Stimulated activated CD4-positive, alpha-beta T cell treated with anti-CD3 and anti-CD28 coated beads, Interleukin-1b, Interleukin-23, amount 100 ng/mL, for 1 hour (primary cell): ENCODE measurements around the gene GTF3C5.
"Not testable (repeated sequence)": the region's sequence is repeated elsewhere in the genome, so short reads cannot be mapped to it uniquely, and the experiment has no call there.

Experiments used
- DNase-seq, 2 donors: peaks; one replicate each; pipeline ENCODE4 v3.0.0-alpha.2; 2020; ENCODE audit warnings: low read depth in 2 of 2

The GTF3C5 gene, protein sequence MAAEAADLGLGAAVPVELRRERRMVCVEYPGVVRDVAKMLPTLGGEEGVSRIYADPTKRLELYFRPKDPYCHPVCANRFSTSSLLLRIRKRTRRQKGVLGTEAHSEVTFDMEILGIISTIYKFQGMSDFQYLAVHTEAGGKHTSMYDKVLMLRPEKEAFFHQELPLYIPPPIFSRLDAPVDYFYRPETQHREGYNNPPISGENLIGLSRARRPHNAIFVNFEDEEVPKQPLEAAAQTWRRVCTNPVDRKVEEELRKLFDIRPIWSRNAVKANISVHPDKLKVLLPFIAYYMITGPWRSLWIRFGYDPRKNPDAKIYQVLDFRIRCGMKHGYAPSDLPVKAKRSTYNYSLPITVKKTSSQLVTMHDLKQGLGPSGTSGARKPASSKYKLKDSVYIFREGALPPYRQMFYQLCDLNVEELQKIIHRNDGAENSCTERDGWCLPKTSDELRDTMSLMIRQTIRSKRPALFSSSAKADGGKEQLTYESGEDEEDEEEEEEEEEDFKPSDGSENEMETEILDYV

DNA sequence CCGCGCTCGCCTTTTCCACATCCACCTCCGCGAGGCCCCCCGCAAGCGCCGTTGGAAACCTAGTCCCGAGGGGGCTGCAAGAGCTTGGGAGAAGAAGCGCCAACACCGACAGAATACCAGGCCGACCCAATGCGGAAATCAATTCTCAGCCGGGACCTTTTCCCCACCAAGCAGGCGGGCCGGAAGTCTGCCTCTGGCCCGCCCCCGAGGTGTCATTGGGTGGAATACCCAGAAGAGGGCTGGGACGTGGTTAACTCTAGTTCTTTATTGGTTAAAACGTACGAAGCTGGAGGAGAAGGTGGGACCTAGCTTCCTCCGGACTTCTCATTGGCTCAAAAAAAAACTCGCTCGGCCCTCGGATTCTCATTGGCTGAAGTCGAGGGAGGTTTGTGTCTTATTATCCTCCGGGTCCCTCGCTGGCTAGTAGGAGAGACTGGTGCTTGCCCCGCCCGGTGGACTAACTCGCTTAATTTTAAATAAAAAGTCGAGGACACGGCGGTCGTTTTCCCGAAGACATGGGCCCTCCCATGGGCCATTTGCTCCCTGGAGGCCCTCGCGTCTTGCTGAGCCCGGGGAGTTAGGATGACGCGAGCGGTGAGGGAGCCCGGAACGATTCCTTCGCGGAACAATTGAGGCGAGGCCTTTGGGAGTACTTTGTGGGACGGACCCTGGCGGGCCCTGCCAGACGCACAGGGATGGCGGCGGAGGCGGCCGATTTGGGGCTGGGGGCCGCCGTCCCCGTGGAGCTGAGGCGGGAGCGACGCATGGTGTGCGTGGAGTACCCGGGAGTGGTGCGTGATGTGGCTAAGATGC lies at the start of gene GTF3C5:
GTF3C5 (plus strand) TSS at position 681 of the 813 bp plus-strand sequence; CDS start at position 696, 15 bp downstream.
- peak; percentile 74 to 77 for DNase-seq

DNA sequence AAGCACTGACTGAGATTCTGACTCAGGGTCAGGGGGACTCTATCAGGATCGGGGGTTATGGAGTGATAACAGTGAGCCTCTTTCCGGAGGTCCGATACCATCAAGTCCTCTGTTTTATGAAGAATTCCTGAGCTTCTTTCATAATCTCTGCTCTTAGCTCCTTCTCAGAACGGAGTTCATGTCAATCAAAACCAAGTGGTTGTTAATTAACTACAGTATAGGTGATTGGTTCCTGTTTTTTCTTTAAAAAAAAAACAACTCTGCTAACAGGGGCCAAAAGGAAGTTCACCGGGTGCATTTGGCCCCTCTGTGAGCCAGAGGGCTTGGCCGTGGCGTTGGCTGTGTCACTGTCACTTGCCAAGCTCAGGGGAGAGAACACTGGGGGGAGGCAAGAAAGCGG lies 48.3 kb upstream of the GTF3C5 start:
- no peak for DNase-seq

GRCh38 chr9:132983491-132984201 lies 47.2 kb upstream of the GTF3C5 start:
- no peak for DNase-seq

- DNase-seq, result no peak
Measured at GRCh38 chr9:132984202-132985070, 46.4 kb upstream of the GTF3C5 start.

DNA sequence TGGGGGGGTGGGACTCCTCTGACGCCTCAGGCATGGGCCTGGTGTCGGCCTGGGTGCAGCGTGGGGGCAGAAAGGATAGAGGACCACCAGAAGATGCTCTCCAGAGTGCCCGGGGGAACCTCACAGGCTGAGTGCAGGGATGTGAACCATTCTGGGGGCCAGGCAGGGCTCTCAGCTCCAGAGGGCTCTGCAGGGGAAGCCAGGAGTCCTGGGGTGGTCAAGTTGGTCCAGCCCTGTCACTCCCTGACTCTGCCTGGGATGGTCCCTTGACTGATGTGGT lies 45.8 kb upstream of the GTF3C5 start:
- no peak for DNase-seq

- DNase-seq, result no peak
Measured at GRCh38 chr9:132985489-132985888, 45.3 kb upstream of the GTF3C5 start.

DNA sequence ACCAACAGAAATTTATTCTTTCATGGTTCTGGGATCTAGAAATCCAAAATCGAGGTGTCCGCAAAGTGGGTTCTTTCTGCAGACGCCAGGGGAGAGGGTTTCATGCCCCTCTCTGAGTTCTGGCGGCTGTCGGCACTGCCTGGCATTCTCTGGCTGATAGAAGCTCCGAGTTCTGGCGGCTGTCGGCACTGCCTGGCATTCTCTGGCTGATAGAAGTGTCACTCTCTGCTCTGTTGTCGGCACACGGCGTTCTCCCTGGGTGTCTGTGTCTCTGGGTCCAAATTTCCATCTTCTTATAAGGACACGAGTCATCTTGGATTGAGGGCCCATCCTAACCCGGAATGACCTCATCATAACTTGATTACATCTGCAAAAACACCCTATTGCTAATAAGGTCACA lies 44.7 kb upstream of the GTF3C5 start:
- DNase-seq, result no peak

DNA sequence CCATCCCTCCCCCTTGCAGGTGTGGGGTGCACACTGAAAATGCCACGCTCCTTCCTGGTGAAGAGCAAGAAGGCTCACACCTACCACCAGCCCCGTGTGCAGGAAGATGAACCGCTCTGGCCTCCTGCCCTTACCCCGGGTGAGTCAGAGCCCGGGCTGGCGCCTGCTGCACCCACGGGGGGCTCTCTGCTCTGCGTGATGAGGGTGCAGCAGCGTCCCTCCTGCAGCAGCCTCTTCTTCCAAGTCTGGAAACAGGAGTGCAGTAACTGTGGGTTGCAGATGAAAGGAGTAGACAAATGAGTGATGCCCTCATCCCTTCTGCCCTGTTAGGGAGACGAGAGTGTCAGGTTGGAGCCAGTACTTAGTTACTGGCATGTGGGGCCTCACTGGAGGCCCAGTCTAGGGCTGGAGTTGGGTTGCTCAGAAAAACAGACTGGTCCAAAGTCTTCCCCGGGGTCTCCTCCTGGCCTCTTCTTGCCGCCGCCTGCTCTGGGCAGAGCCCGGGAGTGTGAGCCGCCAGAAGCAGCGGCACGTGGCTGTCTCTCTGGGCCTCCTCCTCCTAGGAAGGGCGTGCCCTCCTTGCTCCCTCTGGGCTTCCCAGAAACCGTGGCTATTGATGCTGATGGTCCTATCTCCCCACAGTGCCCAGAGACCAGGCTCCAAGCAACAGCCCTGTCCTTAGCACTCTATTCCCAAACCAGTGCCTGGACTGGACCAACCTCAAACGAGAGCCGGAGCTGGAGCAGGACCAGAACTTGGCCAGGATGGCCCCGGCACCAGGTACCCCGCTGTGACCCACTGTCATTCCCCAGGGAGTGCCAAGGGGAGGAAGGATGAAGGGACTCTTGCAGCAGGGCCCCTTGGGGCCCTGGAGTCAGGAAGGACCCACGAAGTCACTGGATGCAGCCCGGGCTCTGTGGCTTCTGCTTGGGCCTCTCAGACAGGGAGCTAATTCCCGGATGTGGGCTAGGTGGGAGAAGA lies 43.9 kb upstream of the GTF3C5 start:
- no peak for DNase-seq

DNA sequence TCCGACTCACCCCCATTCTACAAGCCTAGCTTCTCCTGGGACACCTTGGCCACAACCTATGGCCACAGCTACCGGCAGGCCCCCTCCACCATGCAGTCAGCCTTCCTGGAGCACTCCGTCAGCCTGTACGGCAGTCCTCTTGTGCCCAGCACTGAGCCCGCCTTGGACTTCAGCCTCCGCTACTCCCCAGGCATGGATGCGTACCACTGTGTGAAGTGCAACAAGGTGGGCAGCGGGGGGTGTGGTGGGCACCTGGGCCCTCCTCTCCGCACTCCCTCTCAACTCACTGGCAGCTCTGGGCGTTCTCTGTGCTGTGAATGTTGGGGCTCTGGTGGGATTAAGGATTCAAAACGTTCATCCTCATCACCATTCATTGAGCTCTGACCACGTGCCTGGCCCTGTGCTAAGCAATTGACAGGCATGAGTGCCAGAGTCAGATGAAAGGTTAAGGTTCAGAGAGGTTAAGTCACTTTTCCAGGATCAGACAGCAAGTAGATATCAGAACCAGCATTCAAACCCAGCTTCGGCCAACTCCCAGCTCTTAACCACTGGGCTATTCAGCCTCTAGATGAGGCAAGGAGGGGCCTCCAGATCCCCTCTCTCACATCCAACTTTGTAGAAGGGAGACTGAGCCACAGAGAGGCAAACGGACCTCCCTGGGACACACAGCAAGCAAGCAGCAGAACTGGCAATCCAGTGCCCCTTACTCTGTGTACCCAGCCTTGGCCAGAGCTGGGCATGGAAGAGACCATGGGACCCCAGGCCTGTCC lies 42.4 kb upstream of the GTF3C5 start:
- DNase-seq, result no peak

DNA sequence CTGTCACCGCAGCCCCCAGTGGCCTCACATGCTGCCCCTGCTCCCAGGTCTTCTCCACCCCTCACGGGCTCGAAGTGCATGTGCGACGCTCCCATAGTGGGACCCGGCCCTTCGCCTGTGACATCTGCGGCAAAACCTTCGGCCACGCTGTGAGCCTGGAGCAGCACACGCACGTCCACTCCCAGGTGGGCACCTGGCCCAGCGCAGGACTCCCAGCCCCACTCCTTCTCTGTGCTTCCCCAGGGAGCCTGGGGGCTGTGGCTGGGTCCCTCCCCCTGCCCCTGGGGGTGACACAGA lies 41.8 kb upstream of the GTF3C5 start:
- DNase-seq, result no peak

DNA sequence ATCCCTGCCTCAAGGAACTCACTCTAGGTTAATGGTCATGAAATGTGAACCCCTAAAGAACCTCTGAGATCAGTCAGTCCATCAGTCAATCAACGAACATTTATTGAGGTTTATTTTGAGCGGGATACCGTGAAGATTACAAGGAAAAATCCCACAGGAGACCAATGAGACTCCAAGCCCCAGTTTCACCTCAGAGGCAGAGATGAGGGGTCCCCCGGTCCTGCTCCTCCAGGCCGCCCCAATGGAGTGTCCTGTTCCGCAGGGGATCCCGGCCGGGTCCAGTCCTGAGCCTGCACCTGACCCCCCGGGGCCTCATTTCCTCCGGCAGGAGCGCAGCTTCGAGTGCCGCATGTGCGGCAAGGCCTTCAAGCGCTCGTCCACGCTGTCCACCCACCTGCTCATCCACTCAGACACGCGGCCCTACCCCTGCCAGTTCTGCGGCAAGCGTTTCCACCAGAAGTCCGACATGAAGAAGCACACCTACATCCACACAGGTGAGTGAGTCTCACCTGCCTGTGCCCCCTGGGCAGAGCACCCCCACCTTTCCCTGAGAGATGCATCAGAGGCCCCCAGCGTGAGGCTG lies 41.3 kb upstream of the GTF3C5 start:
- DNase-seq, result no peak

DNA sequence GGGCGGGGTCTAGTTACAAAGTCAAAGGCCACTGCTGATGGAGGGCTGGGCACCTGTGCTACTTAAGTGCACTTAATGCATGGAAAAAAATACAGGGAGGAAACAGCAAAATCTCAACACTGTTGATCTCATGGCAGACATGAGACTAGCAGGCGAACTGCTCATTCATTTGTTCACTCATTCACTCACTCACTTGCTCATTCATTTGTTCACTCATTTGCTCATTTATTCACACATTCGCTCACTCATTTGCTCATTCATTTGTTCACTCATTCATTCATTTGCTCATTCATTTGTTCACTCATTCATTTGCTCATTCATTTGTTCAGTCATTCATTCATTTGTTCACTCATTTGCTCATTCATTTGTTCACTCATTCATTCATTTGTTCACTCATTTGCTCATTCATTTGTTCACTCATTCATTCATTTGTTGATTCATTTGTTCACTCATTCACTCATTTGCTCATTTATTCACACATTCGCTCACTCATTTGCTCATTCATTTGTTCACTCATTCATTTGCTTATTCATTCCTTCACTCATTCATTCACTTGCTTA lies 40.7 kb upstream of the GTF3C5 start:
- DNase-seq, result not testable (repeated sequence)

- DNase-seq, result no peak
Measured at GRCh38 chr9:132990781-132991180, 40.0 kb upstream of the GTF3C5 start.

DNA sequence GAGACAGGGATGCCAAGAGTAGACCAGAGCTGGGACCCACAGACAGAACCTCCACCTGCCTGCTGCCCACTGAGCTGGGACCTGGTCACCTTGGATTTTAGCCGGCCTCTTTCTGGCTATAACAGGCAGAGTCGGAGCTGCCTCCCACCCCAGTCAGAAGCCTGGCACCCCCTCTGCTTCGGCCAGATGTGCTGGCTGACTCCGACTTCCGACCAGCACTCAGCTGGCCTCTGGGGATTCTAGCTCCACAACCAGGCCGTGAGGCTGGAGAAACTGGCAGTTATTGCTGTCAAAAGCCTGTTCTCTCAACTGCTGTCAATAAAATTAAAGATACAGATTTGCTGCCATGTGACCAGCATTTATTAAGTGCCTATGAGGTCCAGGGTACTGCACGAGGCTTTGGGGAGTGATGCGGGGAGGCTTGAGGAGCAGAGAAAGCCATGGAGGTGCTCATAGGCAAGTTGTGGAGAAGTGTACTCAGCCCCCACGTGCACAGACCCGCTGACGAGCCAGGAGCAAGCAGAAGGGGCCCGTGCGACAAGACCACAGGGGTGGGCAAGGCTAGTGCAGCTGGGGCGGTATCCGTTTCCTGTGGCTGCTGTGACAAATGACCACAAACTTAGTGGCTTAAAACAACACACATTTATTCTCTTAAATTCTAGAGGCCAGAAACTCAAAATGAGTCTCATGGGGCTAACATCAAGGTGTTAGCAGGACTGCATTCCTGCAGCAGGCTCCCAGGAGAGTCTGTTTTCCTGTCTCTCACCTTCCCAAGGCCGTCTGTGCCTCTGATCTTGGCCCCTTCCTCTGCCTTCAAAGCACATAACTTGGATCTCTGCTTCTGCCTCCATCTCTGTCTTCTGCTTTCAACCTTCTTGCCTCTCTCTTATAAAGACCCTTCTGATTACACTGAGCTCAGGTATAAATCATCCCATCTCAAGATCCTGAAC lies 39.2 kb upstream of the GTF3C5 start:
- no peak for DNase-seq

DNA sequence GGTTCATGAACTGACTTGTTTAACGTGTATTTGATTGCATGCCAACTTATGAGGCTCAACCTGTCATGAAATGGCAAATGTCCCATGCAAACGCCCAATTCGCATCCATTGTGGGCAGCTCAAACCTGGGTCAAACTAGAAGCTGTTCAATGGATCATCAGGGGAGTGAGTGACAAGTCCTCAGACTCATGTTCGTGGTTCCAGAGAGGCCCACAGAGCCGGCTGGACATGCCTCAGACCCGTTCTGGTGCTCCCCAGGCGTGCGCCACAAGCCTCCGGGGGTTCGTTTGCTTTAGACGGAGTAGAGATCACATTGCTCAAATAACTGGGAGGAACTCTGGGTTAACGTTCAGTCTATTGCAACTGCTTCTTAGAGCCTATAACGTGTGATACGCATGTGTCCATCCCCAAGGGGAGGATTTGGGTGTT lies 37.3 kb upstream of the GTF3C5 start:
- no peak for DNase-seq

GRCh38 chr9:132994410-132995120 lies 36.2 kb upstream of the GTF3C5 start:
- no peak for DNase-seq

DNA sequence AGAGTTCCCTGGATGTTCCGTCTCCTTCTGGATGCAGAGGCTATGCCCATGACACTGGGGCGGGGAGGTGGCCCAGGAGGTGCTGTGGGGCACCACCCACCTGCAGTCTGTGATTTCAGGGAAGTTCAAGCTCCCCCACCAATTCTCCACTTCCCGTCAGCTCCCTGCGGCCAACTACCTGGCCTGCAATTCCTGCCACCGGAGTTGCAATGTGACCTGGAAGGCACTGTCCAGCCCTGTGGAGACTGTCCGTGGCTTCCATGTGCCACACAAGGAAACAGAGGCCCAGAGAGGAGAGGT lies 35.7 kb upstream of the GTF3C5 start:
- no peak for DNase-seq
